SKM-1 (cell line): ENCODE results near the gene MAS1L.
"Not testable (repeated sequence)": the region's sequence is repeated elsewhere in the genome, so short reads cannot be mapped to it uniquely, and the experiment has no call there.

ENCODE experiments used
- DNase-seq: peaks from one replicate; lab custom pipeline; 2025; ENCODE audit not compliant: unreplicated experiment; lab: John Stamatoyannopoulos, UW

Gene MAS1L

GRCh38 chr6:29486577-29486976 is 1.2 kb downstream of the MAS1L start:
- DNase-seq: no peak

- no peak for DNase-seq
These were observed 4.0 kb downstream of the MAS1L start for GRCh38 chr6:29483735-29484134.

GRCh38 chr6:29483186-29483585 is 4.6 kb downstream of the MAS1L start:
- DNase-seq: no peak

- no peak for DNase-seq
These were observed 8.2 kb downstream of the MAS1L start for GRCh38 chr6:29479560-29479959.

GRCh38 chr6:29478740-29479139 is 9.0 kb downstream of the MAS1L start:
- DNase-seq: no peak

- DNase-seq: no peak
These were observed 9.8 kb downstream of the MAS1L start for GRCh38 chr6:29477923-29478450.

GRCh38 chr6:29474996-29475395 is 12.8 kb downstream of the MAS1L start:
- no peak for DNase-seq

- no peak for DNase-seq
These were observed 21.5 kb downstream of the MAS1L start for GRCh38 chr6:29466241-29466640.

GRCh38 chr6:29465801-29466200 is 22.0 kb downstream of the MAS1L start:
- DNase-seq: no peak

GRCh38 chr6:29465279-29465678 is 22.5 kb downstream of the MAS1L start:
- DNase-seq: no peak

- no peak for DNase-seq
These were observed 25.7 kb downstream of the MAS1L start for GRCh38 chr6:29462022-29462421.

- no peak for DNase-seq
These were observed 26.5 kb downstream of the MAS1L start for GRCh38 chr6:29461021-29461814.

GRCh38 chr6:29456971-29457370 is 30.8 kb downstream of the MAS1L start, which contains the start of the genes OR11A1 and OR2H1:
Gene OR11A1 (minus strand): TSS chr6:29457071. CDS start chr6:29427641, 29,430 bp downstream.
Gene OR2H1 (plus strand): TSS chr6:29457155. CDS start chr6:29461770, 4,615 bp downstream.
- DNase-seq: no peak

- no peak for DNase-seq
These were observed 36.1 kb downstream of the MAS1L start for GRCh38 chr6:29451471-29452193.

GRCh38 chr6:29447670-29448069 is 40.1 kb downstream of the MAS1L start:
- no peak for DNase-seq

GRCh38 chr6:29444031-29444430 is 43.7 kb downstream of the MAS1L start:
- not testable (repeated sequence) for DNase-seq

GRCh38 chr6:29442719-29443118 is 45.0 kb downstream of the MAS1L start:
- DNase-seq: no peak

GRCh38 chr6:29439006-29439405 is 48.8 kb downstream of the MAS1L start, which contains the start of gene OR10C1:
Gene OR10C1 (plus strand): TSS chr6:29439306. CDS start chr6:29440016, 710 bp downstream.
- no peak for DNase-seq

GRCh38 chr6:29436730-29437129 is 51.0 kb downstream of the MAS1L start:
- not testable (repeated sequence) for DNase-seq
